ENCODE measurements around the gene MAP4K3. TPM values are rescaled to one million over a fixed set of nuclear protein-coding genes. Genes with fewer than 3 reads are reported as not detected.

The MAP4K3 gene
- total and polyA plus RNA-seq, 12 donors: 8.1 to 49.0 (median 40.2) TPM

GRCh38 chr2:39484206-39484605 lies 47.1 kb upstream of the MAP4K3 start:
- Histone ChIP-seq H3K36me3 (no peaks in the 10 kb centered on the region), H3K4me3 (no peak overlapping the region), H3K27me3 (no peaks in the 10 kb centered on the region), H3K9me3 (no peaks in the 10 kb centered on the region), H3K4me1 (peaks cover 0 to 45% (median 28%) of the 10 kb centered on the region in 9 donors), H3K27ac (peak overlapping the region in 3 of 10 donors; percentile 3 to 34 (median 31))
- intact Hi-C loops (cut with DNase I): no loop called here
- TF ChIP-seq CTCF (IDR thresholded peaks at IDR 0.05): no peak
- DNase-seq (no peak), ATAC-seq (peak in 3 of 8 donors; percentile 9 to 45 (median 12))

GRCh38 chr2:39483534-39483933 lies 46.4 kb upstream of the MAP4K3 start:
- Histone ChIP-seq H3K9me3 (no peaks in the 10 kb centered on the region), H3K4me1 (peaks cover 0 to 42% (median 28%) of the 10 kb centered on the region in 9 donors), H3K36me3 (no peaks in the 10 kb centered on the region), H3K4me3 (no peak overlapping the region), H3K27me3 (no peaks in the 10 kb centered on the region), H3K27ac (peak overlapping the region in 1 of 10 donors; percentile 34)
- TF ChIP-seq CTCF (IDR thresholded peaks at IDR 0.05): no peak
- intact Hi-C loops (cut with DNase I): no loop called here
- WGBS, 2 donors: 27 to 30% methylated on average over 3 of the region's 3 CpGs
- DNase-seq (no peak), ATAC-seq (peak in 1 of 8 donors; percentile 31)

- no peak for TF ChIP-seq CTCF (IDR thresholded peaks at IDR 0.05)
- intact Hi-C loops (cut with DNase I): no loop called here
- Histone ChIP-seq H3K27me3 (no peaks in the 10 kb centered on the region), H3K4me1 (peaks cover 0 to 33% (median 25%) of the 10 kb centered on the region in 9 donors), H3K27ac (no peak overlapping the region), H3K4me3 (no peak overlapping the region), H3K9me3 (peaks cover 0 to 6% (median 0%) of the 10 kb centered on the region in 11 donors), H3K36me3 (peaks cover 0 to 18% (median 0%) of the 10 kb centered on the region in 9 donors)
- WGBS, 2 donors: 81 to 85% methylated on average over 2 of the region's 2 CpGs
- DNase-seq (no peak), ATAC-seq (no peak)
These were observed 44.5 kb upstream of the MAP4K3 start for GRCh38 chr2:39481611-39482010.

- Histone ChIP-seq H3K4me1 (peaks cover 0 to 27% (median 17%) of the 10 kb centered on the region in 9 donors), H3K27ac (no peak overlapping the region), H3K27me3 (no peaks in the 10 kb centered on the region), H3K36me3 (peaks cover 0 to 36% (median 0%) of the 10 kb centered on the region in 9 donors), H3K4me3 (no peak overlapping the region), H3K9me3 (peaks cover 0 to 6% (median 0%) of the 10 kb centered on the region in 11 donors)
- WGBS, 2 donors: 91% methylated on average over 5 of the region's 5 CpGs
- DNase-seq (no peak), ATAC-seq (no peak)
- TF ChIP-seq CTCF (IDR thresholded peaks at IDR 0.05): no peak
- intact Hi-C loops (cut with DNase I): no loop called here
These were observed 42.6 kb upstream of the MAP4K3 start for GRCh38 chr2:39479696-39480095.
